Measurements from ENCODE around the gene OR52L1. TPM values are rescaled to one million over a fixed set of nuclear protein-coding genes. Genes with fewer than 3 reads are reported as not detected.

The OR52L1 gene
- total RNA-seq, 1 donor, result not detected

- Histone ChIP-seq H3K36me3 (ENCODE audit: insufficient read depth, low read length) (no peaks in the 10 kb centered on the region), H3K4me1 (ENCODE audit: insufficient read depth, low read length) (no peaks in the 10 kb centered on the region), H3K27me3 (ENCODE audit: insufficient read depth, low read length) (no peaks in the 10 kb centered on the region), H4K20me1 (ENCODE audit: insufficient read depth, low read length) (no peaks in the 10 kb centered on the region), H3K4me3 (ENCODE audit: insufficient read depth, low read length) (no peak overlapping the region), H3K9me3 (ENCODE audit: low read depth, low read length) (no peaks in the 10 kb centered on the region), H3K27ac (ENCODE audit: low read depth, low read length) (no peak overlapping the region), H3K79me2 (ENCODE audit: insufficient read depth, low read length) (no peaks in the 10 kb centered on the region), H2AFZ (ENCODE audit: low read length) (no peak overlapping the region), H3K4me2 (ENCODE audit: insufficient read depth, low read length) (no peak overlapping the region)
- TF ChIP-seq, protein P1, sequence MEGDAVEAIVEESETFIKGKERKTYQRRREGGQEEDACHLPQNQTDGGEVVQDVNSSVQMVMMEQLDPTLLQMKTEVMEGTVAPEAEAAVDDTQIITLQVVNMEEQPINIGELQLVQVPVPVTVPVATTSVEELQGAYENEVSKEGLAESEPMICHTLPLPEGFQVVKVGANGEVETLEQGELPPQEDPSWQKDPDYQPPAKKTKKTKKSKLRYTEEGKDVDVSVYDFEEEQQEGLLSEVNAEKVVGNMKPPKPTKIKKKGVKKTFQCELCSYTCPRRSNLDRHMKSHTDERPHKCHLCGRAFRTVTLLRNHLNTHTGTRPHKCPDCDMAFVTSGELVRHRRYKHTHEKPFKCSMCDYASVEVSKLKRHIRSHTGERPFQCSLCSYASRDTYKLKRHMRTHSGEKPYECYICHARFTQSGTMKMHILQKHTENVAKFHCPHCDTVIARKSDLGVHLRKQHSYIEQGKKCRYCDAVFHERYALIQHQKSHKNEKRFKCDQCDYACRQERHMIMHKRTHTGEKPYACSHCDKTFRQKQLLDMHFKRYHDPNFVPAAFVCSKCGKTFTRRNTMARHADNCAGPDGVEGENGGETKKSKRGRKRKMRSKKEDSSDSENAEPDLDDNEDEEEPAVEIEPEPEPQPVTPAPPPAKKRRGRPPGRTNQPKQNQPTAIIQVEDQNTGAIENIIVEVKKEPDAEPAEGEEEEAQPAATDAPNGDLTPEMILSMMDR (IDR thresholded peaks at IDR 0.05; ENCODE audit: extremely low read depth, low read depth, low read length), result no peak
- peak; percentile 59 for DNase-seq (ENCODE audit: insufficient read length, low spot score, missing footprints)
Measured at GRCh38 chr11:5992150-5992549, 5.4 kb upstream of the OR52L1 start.

DNA sequence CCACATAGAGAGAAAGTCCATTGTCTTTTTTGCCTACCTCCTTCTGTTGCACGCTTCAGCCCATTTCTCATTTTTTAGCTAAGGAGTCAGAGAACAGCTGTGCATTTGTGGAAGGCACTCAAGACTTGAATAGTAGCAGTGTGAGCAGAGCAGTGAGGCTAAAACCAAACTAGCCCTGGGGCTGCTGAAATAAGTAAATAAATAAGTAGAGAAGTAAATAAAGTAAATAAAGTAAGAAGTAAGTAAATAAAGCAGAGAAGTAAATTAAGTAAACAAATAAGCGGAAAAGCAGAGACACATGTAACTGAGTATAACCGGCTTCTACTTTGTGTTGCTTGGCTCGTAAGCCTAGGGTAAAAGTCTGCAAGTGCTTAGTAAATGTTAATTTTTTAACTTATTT lies 2.4 kb upstream of the OR52L1 start:
- Histone ChIP-seq H3K9me3 (ENCODE audit: low read depth, low read length) (no peaks in the 10 kb centered on the region), H3K36me3 (ENCODE audit: insufficient read depth, low read length) (no peaks in the 10 kb centered on the region), H3K4me2 (ENCODE audit: insufficient read depth, low read length) (no peak overlapping the region), H3K79me2 (ENCODE audit: insufficient read depth, low read length) (no peaks in the 10 kb centered on the region), H3K4me1 (ENCODE audit: insufficient read depth, low read length) (no peaks in the 10 kb centered on the region), H3K4me3 (ENCODE audit: insufficient read depth, low read length) (no peak overlapping the region), H3K27ac (ENCODE audit: low read depth, low read length) (no peak overlapping the region), H4K20me1 (ENCODE audit: insufficient read depth, low read length) (no peaks in the 10 kb centered on the region), H3K27me3 (ENCODE audit: insufficient read depth, low read length) (no peaks in the 10 kb centered on the region), H2AFZ (ENCODE audit: low read length) (no peak overlapping the region)
- TF ChIP-seq, protein P1 (IDR thresholded peaks at IDR 0.05; ENCODE audit: extremely low read depth, low read depth, low read length), result no peak
- DNase-seq (ENCODE audit: insufficient read length, low spot score, missing footprints), result no peak

- Histone ChIP-seq H3K27ac (ENCODE audit: low read depth, low read length) (no peak overlapping the region), H3K79me2 (ENCODE audit: insufficient read depth, low read length) (no peaks in the 10 kb centered on the region), H3K4me3 (ENCODE audit: insufficient read depth, low read length) (no peak overlapping the region), H4K20me1 (ENCODE audit: insufficient read depth, low read length) (no peaks in the 10 kb centered on the region), H3K27me3 (ENCODE audit: insufficient read depth, low read length) (no peaks in the 10 kb centered on the region), H3K36me3 (ENCODE audit: insufficient read depth, low read length) (no peaks in the 10 kb centered on the region), H3K9me3 (ENCODE audit: low read depth, low read length) (peaks cover 3% of the 10 kb centered on the region), H2AFZ (ENCODE audit: low read length) (no peak overlapping the region), H3K4me2 (ENCODE audit: insufficient read depth, low read length) (no peak overlapping the region), H3K4me1 (ENCODE audit: insufficient read depth, low read length) (no peaks in the 10 kb centered on the region)
- DNase-seq (ENCODE audit: insufficient read length, low spot score, missing footprints), result no peak
- TF ChIP-seq, protein P1 (IDR thresholded peaks at IDR 0.05; ENCODE audit: extremely low read depth, low read depth, low read length), result no peak
Measured at GRCh38 chr11:5983443-5983842, 3.3 kb downstream of the OR52L1 start.

DNA sequence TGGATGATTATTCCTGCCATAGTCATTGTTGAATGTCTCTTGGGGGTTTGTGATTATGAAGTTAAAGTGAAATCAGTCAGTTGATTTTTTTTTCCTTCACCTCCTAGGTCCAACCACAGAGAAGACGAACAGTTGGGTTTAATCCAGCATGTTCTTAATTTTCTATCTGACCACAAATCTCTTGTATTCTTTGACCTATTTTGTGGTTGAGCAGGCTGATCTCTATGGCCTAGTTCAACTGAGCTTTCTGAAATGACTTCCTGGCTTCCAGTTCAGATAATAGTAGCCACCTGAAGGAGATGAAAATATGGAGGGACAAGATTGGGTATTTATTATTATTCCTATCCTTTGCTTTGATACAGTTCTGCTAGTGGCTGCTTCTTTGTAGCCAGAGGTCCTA lies 13.3 kb downstream of the OR52L1 start:
- Histone ChIP-seq H3K9me3 (ENCODE audit: low read depth, low read length) (no peaks in the 10 kb centered on the region), H3K79me2 (ENCODE audit: insufficient read depth, low read length) (no peaks in the 10 kb centered on the region), H3K36me3 (ENCODE audit: insufficient read depth, low read length) (no peaks in the 10 kb centered on the region), H3K4me2 (ENCODE audit: insufficient read depth, low read length) (no peak overlapping the region), H2AFZ (ENCODE audit: low read length) (no peak overlapping the region), H3K4me1 (ENCODE audit: insufficient read depth, low read length) (no peaks in the 10 kb centered on the region), H3K4me3 (ENCODE audit: insufficient read depth, low read length) (no peak overlapping the region), H3K27me3 (ENCODE audit: insufficient read depth, low read length) (no peaks in the 10 kb centered on the region), H3K27ac (ENCODE audit: low read depth, low read length) (no peak overlapping the region), H4K20me1 (ENCODE audit: insufficient read depth, low read length) (no peaks in the 10 kb centered on the region)
- TF ChIP-seq, protein P1 (IDR thresholded peaks at IDR 0.05; ENCODE audit: extremely low read depth, low read depth, low read length), result no peak
- no peak for DNase-seq (ENCODE audit: insufficient read length, low spot score, missing footprints)
